SJCRH30 (cell line): ENCODE results near the gene SLC43A3. TPM values are rescaled to one million over a fixed set of nuclear protein-coding genes. Genes with fewer than 3 reads are reported as not detected.
A peak's percentile ranks its signal among the peaks of the same experiment; 100 is the strongest.

Source experiments
- DNase-seq, 2 experiments: peaks; one replicate each; pipeline ENCODE4 v3.0.0-alpha.2; 2015 to 2020
- H3K27ac ChIP-seq: fragments of 250-450 bp; sonication (Bioruptor Pico); 2 replicates; pipeline ENCODE4 v1.5.1; 2020; ENCODE audit warnings: mild to moderate bottlenecking, moderate library complexity
- H3K27me3 ChIP-seq: fragments of 250-450 bp; sonication (Bioruptor Pico); 2 replicates; pipeline ENCODE4 v1.5.1; 2020; ENCODE audit warnings: mild to moderate bottlenecking, moderate library complexity
- H3K36me3 ChIP-seq: fragments of 250-450 bp; sonication (Bioruptor Pico); 2 replicates; pipeline ENCODE4 v1.5.1; 2020; ENCODE audit warnings: mild to moderate bottlenecking, moderate library complexity
- H3K4me1 ChIP-seq: fragments of 250-450 bp; sonication (Bioruptor Pico); 2 replicates; pipeline ENCODE4 v1.5.1; 2020; ENCODE audit warnings: mild to moderate bottlenecking, moderate library complexity
- H3K4me3 ChIP-seq: fragments of 250-450 bp; sonication (Bioruptor Pico); 2 replicates; pipeline ENCODE4 v1.5.1; 2020; ENCODE audit warnings: mild to moderate bottlenecking, moderate library complexity
- H3K9me3 ChIP-seq: fragments of 250-450 bp; sonication (Bioruptor Pico); replicated peaks from 2 replicates; pipeline ENCODE4 v1.5.1; 2020; ENCODE audit warnings: mild to moderate bottlenecking, moderate library complexity
- total RNA-seq: library from RNA; depleted of rRNA; stranded (reverse); fragments of >200 nt; shearing (Covaris generic); gene quantifications from 2 replicates; pipeline ENCODE4 v1.2.3, GENCODE V29; 2014

The SLC43A3 gene
- total RNA-seq, 1 experiment from 2014 or later = 0.12 TPM

GRCh38 chr11:57425565-57426438, 1.1 kb downstream of the SLC43A3 start:
- no peak for DNase-seq
- H3K4me3 ChIP-seq = no peak overlapping the region
- no peaks in the 10 kb centered on the region for H3K27me3 ChIP-seq

GRCh38 chr11:57424792-57425564, 1.9 kb downstream of the SLC43A3 start:
- no peak overlapping the region for H3K4me3 ChIP-seq
- no peaks in the 10 kb centered on the region for H3K36me3 ChIP-seq
- no peaks in the 10 kb centered on the region for H3K9me3 ChIP-seq
- H3K27me3 ChIP-seq = no peaks in the 10 kb centered on the region
- peaks cover 9% of the 10 kb centered on the region for H3K4me1 ChIP-seq
- peak overlapping the region; percentile 37 for H3K27ac ChIP-seq
- DNase-seq = peak; percentile 85 to 87

More at GRCh38 chr11:57425565-57426438, 1.1 kb downstream of the SLC43A3 start:
- Histone ChIP-seq H3K36me3 (no peaks in the 10 kb centered on the region), H3K4me1 (peaks cover 9% of the 10 kb centered on the region), H3K9me3 (no peaks in the 10 kb centered on the region), H3K27ac (peak overlapping the region; percentile 37)

GRCh38 chr11:57424137-57424791, 2.7 kb downstream of the SLC43A3 start:
- no peak overlapping the region; the same call in 1 of the 2 replicates for H3K27ac ChIP-seq
- H3K4me3 ChIP-seq = no peak overlapping the region
- no peaks in the 10 kb centered on the region for H3K9me3 ChIP-seq
- no peaks in the 10 kb centered on the region for H3K36me3 ChIP-seq
- H3K4me1 ChIP-seq = peaks cover 9% of the 10 kb centered on the region
- no peak for DNase-seq
- H3K27me3 ChIP-seq = 0 out of 2 replicates have a peak, but pooled peaks cover 2% of the 10 kb centered on the region

- Histone ChIP-seq H3K9me3 (no peaks in the 10 kb centered on the region), H3K4me1 (peaks cover 9% of the 10 kb centered on the region), H3K27ac (no peak overlapping the region), H3K36me3 (no peaks in the 10 kb centered on the region), H3K27me3 (0 out of 2 replicates have a peak, but pooled peaks cover 3% of the 10 kb centered on the region), H3K4me3 (no peak overlapping the region)
- DNase-seq = no peak
Observed at GRCh38 chr11:57422669-57423068, 4.3 kb downstream of the SLC43A3 start.

GRCh38 chr11:57421805-57422204, 5.1 kb downstream of the SLC43A3 start:
- no peaks in the 10 kb centered on the region for H3K9me3 ChIP-seq
- H3K4me3 ChIP-seq = no peak overlapping the region
- peaks cover 9% of the 10 kb centered on the region for H3K4me1 ChIP-seq
- H3K27me3 ChIP-seq = 0 out of 2 replicates have a peak, but pooled peaks cover 3% of the 10 kb centered on the region
- DNase-seq = no peak
- H3K27ac ChIP-seq = no peak overlapping the region
- no peaks in the 10 kb centered on the region for H3K36me3 ChIP-seq

- H3K27me3 ChIP-seq = 0 out of 2 replicates have a peak, but pooled peaks cover 3% of the 10 kb centered on the region
- H3K36me3 ChIP-seq = no peaks in the 10 kb centered on the region
- no peak overlapping the region for H3K4me3 ChIP-seq
- peaks cover 9% of the 10 kb centered on the region for H3K4me1 ChIP-seq
- H3K9me3 ChIP-seq = no peaks in the 10 kb centered on the region
- no peak overlapping the region for H3K27ac ChIP-seq
- no peak for DNase-seq
Observed at GRCh38 chr11:57421066-57421465, 5.9 kb downstream of the SLC43A3 start.

- no peak for DNase-seq
- H3K4me1 ChIP-seq = no peaks in the 10 kb centered on the region; the same call in 1 of the 2 replicates
- H3K27ac ChIP-seq = no peak overlapping the region
- H3K4me3 ChIP-seq = no peak overlapping the region
- no peaks in the 10 kb centered on the region for H3K9me3 ChIP-seq
- no peaks in the 10 kb centered on the region for H3K36me3 ChIP-seq
- H3K27me3 ChIP-seq = peaks cover 8% of the 10 kb centered on the region; the same call in 1 of the 2 replicates
Observed at GRCh38 chr11:57419146-57419545, 7.8 kb downstream of the SLC43A3 start.

- H3K4me3 ChIP-seq = no peak overlapping the region
- H3K36me3 ChIP-seq = no peaks in the 10 kb centered on the region
- H3K4me1 ChIP-seq = no peaks in the 10 kb centered on the region
- peaks cover 8% of the 10 kb centered on the region; the same call in 1 of the 2 replicates for H3K27me3 ChIP-seq
- no peaks in the 10 kb centered on the region for H3K9me3 ChIP-seq
- no peak overlapping the region for H3K27ac ChIP-seq
- no peak for DNase-seq
Observed at GRCh38 chr11:57418131-57418530, 8.8 kb downstream of the SLC43A3 start.

GRCh38 chr11:57417056-57417455, 9.9 kb downstream of the SLC43A3 start:
- DNase-seq = no peak
- no peaks in the 10 kb centered on the region for H3K4me1 ChIP-seq
- H3K27ac ChIP-seq = no peak overlapping the region
- no peaks in the 10 kb centered on the region for H3K36me3 ChIP-seq
- peaks cover 8% of the 10 kb centered on the region; the same call in 1 of the 2 replicates for H3K27me3 ChIP-seq
- H3K9me3 ChIP-seq = no peaks in the 10 kb centered on the region
- no peak overlapping the region for H3K4me3 ChIP-seq

GRCh38 chr11:57416436-57416835, 10.5 kb downstream of the SLC43A3 start:
- Histone ChIP-seq H3K36me3 (no peaks in the 10 kb centered on the region), H3K4me3 (no peak overlapping the region), H3K4me1 (no peaks in the 10 kb centered on the region), H3K27ac (no peak overlapping the region), H3K9me3 (no peaks in the 10 kb centered on the region), H3K27me3 (peaks cover 8% of the 10 kb centered on the region; the same call in 1 of the 2 replicates)
- no peak for DNase-seq

- no peak overlapping the region for H3K4me3 ChIP-seq
- no peak for DNase-seq
- H3K27ac ChIP-seq = no peak overlapping the region
- H3K4me1 ChIP-seq = no peaks in the 10 kb centered on the region
- H3K27me3 ChIP-seq = peaks cover 8% of the 10 kb centered on the region; the same call in 1 of the 2 replicates
- H3K36me3 ChIP-seq = no peaks in the 10 kb centered on the region
- H3K9me3 ChIP-seq = no peaks in the 10 kb centered on the region
Observed at GRCh38 chr11:57414612-57415212, 12.2 kb downstream of the SLC43A3 start.

- no peak for DNase-seq
- Histone ChIP-seq H3K4me3 (no peak overlapping the region), H3K27ac (no peak overlapping the region), H3K27me3 (peaks cover 6% of the 10 kb centered on the region; the same call in 1 of the 2 replicates), H3K4me1 (no peaks in the 10 kb centered on the region), H3K36me3 (no peaks in the 10 kb centered on the region), H3K9me3 (no peaks in the 10 kb centered on the region)
Observed at GRCh38 chr11:57413681-57414080, 13.2 kb downstream of the SLC43A3 start.

- H3K9me3 ChIP-seq = no peaks in the 10 kb centered on the region
- no peaks in the 10 kb centered on the region for H3K36me3 ChIP-seq
- no peak overlapping the region for H3K4me3 ChIP-seq
- H3K27me3 ChIP-seq = no peaks in the 10 kb centered on the region; the same call in 1 of the 2 replicates
- no peak overlapping the region for H3K27ac ChIP-seq
- peak in 1 of 2 experiments; percentile 12 for DNase-seq
- H3K4me1 ChIP-seq = no peaks in the 10 kb centered on the region
Observed at GRCh38 chr11:57410287-57410686, 16.6 kb downstream of the SLC43A3 start.
